Measurements from ENCODE around the gene KLHL22. TPM values are rescaled to one million over a fixed set of nuclear protein-coding genes. Genes with fewer than 3 reads are reported as not detected.

The KLHL22 gene
- total RNA-seq, 1 experiment from 2014 or later: 14.5 TPM

GRCh38 chr22:20510811-20511577 lies 15.4 kb upstream of the KLHL22 start:
- Histone ChIP-seq H3K27me3 (ENCODE audit: control insufficient read depth, insufficient read depth, low read length) (no peaks in the 10 kb centered on the region), H3K27ac (ENCODE audit: low read length) (peak overlapping the region; percentile 79), H3K36me3 (ENCODE audit: control insufficient read depth, insufficient read depth, low read length) (peaks cover 4% of the 10 kb centered on the region; the same call in 1 of the 2 replicates), H3K9me3 (ENCODE audit: control insufficient read depth, insufficient read depth, low read depth, low read length) (no peaks in the 10 kb centered on the region), H3K4me1 (ENCODE audit: control insufficient read depth, insufficient read depth, low read length) (peaks cover 24% of the 10 kb centered on the region), H3K4me3 (ENCODE audit: low read depth in 2 of 2, low read length in 2 of 2) (peak overlapping the region in 1 of 2 experiments; percentile 6; a peak in 2 of 4 replicates)
- intact Hi-C loops (cut with micrococcal nuclease; ENCODE audit: unreplicated experiment) (no loop called here), in situ Hi-C loops (cut with HindIII; ENCODE audit: low pct_unique_long_range_greater_than_20kb, low sequenced_read_pairs) (no loop called here)
- no peak for TF ChIP-seq SIN3A (IDR thresholded peaks at IDR 0.05; ENCODE audit: borderline replicate concordance, insufficient read depth, low read depth, low read length)
- no peak for TF ChIP-seq CTCF (IDR thresholded peaks at IDR 0.05)
- no peak for TF ChIP-seq TCF7L2 (IDR thresholded peaks at IDR 0.05; ENCODE audit: low read depth, low read length)
- no peak for TF ChIP-seq REST (IDR thresholded peaks at IDR 0.05; ENCODE audit: insufficient read depth in 1 of 2, low read depth in 2 of 2, low read length in 1 of 2)
- TF ChIP-seq POLR2AphosphoS5 (IDR thresholded peaks at IDR 0.05; ENCODE audit: low read depth, low read length): no peak
- no peak for ATAC-seq
- POLR2A ChIA-PET: no interaction called here
- no peak for DNase-seq (ENCODE audit: low read depth, low spot score)
- BruUV-seq (replicated peaks): no TSS peak
- CTCF ChIA-PET: interaction anchor here (1.0 to 1.6 kb wide), 2 partner anchors 53 to 57 kb away, joined by 3 read pairs; no protein-coding TSS in a partner anchor

- Histone ChIP-seq H3K4me3 (ENCODE audit: low read depth in 2 of 2, low read length in 2 of 2) (peak overlapping the region; percentile 95 to 97), H3K4me1 (ENCODE audit: control insufficient read depth, insufficient read depth, low read length) (peaks cover 24% of the 10 kb centered on the region), H3K27me3 (ENCODE audit: control insufficient read depth, insufficient read depth, low read length) (no peaks in the 10 kb centered on the region), H3K36me3 (ENCODE audit: control insufficient read depth, insufficient read depth, low read length) (peaks cover 4% of the 10 kb centered on the region; the same call in 1 of the 2 replicates), H3K9me3 (ENCODE audit: control insufficient read depth, insufficient read depth, low read depth, low read length) (no peaks in the 10 kb centered on the region), H3K27ac (ENCODE audit: low read length) (peak overlapping the region; percentile 80)
- DNase-seq (ENCODE audit: low read depth, low spot score) (no peak), ATAC-seq (peak; percentile 42)
- ChIA-PET CTCF (interaction anchor here (0.7 kb wide), 1 partner anchor 13 kb away, joined by 10 read pairs; no protein-coding TSS in a partner anchor), POLR2A (no interaction called here)
- no TSS peak for BruUV-seq (replicated peaks)
- TF ChIP-seq SIN3A (IDR thresholded peaks at IDR 0.05; ENCODE audit: borderline replicate concordance, insufficient read depth, low read depth, low read length) (no peak), TCF7L2 (IDR thresholded peaks at IDR 0.05; ENCODE audit: low read depth, low read length) (no peak), CTCF (IDR thresholded peaks at IDR 0.05) (no peak), REST (IDR thresholded peaks at IDR 0.05; ENCODE audit: insufficient read depth in 1 of 2, low read depth in 2 of 2, low read length in 1 of 2) (no peak), POLR2AphosphoS5 (IDR thresholded peaks at IDR 0.05; ENCODE audit: low read depth, low read length) (no peak)
- in situ Hi-C loops (cut with HindIII; ENCODE audit: low pct_unique_long_range_greater_than_20kb, low sequenced_read_pairs) (no loop called here), intact Hi-C loops (cut with micrococcal nuclease; ENCODE audit: unreplicated experiment) (no loop called here)
Measured at GRCh38 chr22:20509344-20510047, 13.9 kb upstream of the KLHL22 start.

Measured in Panc1 (cell line).